Measurements from ENCODE around the gene TCERG1L. TPM values are rescaled to one million over a fixed set of nuclear protein-coding genes. Genes with fewer than 3 reads are reported as not detected.
"Not testable (repeated sequence)": the region's sequence is repeated elsewhere in the genome, so short reads cannot be mapped to it uniquely, and the experiment has no call there.

The TCERG1L gene
- total RNA-seq, 1 donor from 2014 or later, result 1.6 TPM

DNA sequence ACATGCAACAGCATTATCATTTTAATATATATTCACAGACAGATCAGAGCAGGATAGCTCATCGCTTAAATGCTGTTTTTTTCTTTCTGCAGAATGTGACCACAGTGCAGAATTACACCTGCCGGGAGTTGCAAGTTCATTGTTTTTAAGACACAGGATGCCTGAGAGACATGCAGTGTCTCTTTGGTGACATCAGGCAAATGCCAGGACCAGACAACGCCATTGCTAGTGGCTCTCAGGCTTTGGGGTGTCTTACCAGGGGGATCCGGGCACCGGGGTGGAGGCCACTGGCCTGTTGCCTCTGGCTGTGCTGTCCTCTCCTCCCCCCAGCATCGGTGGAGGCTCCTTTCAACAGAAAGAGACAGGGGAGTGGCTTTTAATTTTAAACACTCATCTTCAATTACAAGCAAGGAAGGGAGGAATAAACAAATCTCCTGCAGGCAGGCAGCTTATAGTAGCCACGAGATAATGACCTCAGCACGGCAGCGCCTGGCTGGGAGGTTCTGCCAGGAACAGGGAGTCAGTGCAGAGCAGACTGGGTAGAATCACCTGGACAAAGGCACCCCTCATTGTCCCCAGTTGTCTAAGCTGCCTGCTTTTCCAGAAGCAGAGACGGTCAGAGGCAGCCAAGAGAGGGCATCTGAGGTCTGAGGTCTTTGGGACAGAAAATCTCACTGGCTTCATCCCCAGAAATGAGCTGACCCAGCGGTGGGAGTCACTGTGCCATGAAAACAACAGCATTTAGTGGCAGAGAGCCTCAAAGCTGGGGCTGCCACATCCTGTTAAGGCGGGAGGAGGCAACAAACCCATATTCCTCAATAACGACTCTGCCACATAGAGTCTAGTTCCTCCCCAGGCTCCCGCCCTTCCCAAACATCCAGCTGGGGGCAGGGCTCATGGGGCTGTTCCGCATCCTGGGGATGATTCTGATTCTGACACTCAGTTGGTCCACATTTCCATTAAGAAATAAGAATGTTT is 148.4 kb downstream of the TCERG1L start:
- DNase-seq, result no peak

DNA sequence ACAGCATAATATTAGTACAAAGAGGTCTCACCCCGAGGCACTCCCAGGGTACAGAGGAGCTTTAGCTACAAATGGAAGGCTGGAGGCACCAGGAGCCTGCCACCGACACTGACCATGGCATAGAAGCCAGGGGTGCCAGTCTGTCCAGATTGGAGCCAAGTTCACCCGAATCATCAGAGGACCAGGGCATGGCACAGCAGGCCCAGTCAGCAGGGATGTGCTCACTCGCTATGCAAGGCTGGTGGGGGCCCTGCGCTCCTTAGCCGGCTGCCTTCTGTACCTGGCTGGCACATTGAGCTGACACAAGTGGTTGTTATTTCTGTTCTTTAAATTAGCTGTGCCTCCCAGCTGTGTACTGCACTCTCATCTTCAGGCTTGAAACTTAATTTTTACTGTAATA is 149.3 kb downstream of the TCERG1L start:
- DNase-seq, result no peak

DNA sequence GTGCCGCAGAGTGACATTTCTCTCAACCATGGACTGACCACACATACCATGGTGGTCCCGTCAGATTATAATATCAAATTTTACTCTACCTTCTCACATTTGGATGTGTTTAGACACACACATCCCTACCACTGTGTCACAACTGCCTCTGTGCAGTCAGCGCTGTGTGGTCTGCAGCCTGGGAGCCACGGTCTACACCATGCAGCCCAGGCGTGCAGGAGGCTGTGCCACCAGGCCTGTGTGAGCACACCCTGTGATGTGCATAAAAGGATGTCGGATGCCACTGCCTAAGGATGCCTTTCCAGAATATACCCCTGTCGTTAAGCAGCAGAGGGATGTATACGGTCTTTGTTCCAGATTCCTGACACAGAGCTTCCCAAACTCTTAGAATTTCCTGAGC is 150.4 kb downstream of the TCERG1L start:
- no peak for DNase-seq

DNA sequence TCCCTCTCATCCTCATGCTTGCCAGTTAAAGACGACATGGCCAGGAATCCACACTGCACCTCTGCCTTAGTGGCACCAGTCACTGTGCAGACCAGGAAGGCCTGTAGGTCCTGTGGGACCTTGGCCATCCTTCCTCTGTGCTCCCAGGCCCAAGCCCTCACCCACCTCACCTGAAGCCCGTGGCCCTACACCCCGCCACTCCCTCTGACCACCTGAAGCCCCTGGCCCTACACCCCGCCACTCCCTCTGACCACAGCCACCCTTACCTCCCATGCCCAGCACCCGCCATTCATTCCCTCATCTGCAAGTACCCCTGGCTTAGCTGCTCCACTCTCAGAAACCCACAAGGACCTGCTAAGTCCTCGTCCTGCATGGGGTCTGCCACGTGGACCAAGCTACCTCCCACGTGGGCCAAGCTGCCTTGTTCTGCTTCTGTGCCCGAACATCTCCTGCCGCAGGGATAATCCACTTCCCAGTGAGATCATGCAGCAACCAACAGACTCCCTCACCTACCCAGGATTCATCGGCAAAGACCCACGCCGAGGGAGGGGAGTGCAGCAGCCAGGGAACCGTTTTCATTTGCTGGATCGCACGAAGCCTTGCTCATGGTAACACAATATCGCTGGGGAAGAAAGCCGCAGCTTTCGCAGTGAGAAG is 151.2 kb downstream of the TCERG1L start:
- no peak for DNase-seq

DNA sequence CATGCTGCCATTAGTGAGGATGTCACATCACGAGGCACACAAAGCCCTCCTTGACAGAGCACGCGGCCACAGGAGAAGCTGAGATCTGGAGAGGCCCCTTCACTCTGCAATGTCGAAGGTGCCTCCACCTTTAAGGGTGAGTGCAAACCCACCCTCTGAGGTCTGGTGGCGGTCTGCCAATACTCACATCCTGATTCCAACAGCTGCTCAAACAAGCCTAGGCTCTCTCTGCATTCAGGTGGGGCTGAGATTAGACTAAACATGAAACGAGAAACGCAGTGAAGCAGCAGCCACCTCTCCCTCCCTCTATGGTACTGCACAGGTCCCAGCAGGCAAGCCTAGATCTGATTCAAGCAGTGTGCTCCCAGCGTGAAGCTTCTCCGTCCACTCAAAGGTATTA is 151.8 kb downstream of the TCERG1L start:
- DNase-seq, result no peak

DNA sequence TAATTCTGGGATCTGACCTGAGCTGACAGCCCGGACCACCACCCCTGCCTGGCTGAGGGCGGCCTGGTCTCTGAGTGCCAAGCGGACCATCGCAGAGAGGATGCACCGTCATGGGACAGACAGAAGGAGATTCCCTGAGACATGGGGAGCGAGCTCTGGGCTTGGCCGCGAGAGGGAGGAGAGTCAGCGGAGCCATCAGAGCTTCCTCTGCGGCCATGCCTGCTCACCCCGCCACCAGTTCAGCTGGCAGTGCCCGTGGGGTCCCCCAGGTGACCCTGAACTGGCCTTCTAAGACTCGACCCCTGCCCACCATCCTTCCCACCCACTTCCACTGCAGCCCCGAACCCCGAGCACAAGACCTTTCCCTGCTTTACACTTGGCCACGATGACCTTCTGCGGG is 152.8 kb downstream of the TCERG1L start:
- DNase-seq, result no peak

DNA sequence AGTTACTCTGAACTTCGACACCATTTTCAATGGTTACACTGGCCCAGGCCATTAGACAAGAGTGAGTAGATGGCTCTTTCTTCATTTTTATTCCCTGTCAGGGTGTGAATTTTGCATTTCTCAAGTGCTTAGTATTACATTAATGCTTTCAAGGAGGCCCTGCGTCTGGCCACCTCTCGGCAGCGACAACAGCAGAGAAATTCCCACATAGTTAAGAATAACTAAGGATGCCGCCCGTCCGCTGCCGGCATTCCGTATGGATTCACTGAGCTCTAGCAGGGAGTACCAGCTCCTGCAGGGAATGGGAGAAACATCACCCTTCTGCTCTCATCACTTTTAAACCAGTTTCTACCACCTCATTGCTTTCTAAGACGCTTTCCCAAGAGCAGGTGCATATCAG is 153.6 kb downstream of the TCERG1L start:
- DNase-seq, result no peak

DNA sequence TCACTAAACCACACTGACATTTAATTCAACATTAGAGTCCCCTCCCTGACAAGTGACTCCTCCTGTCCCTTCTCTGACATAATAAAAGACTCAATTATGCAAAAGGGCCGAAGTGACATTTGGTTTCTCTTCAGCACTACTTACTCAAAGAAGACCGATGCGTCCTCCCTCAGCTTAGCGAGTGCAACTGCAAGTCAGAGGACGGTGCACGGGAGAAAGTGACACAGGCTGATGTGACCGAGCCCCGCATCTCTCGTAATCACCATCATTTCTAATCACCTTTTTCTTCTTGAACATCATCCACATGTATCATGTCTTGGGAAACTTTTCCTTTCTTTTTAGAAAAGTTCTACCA is 155.7 kb downstream of the TCERG1L start:
- DNase-seq, result no peak

DNA sequence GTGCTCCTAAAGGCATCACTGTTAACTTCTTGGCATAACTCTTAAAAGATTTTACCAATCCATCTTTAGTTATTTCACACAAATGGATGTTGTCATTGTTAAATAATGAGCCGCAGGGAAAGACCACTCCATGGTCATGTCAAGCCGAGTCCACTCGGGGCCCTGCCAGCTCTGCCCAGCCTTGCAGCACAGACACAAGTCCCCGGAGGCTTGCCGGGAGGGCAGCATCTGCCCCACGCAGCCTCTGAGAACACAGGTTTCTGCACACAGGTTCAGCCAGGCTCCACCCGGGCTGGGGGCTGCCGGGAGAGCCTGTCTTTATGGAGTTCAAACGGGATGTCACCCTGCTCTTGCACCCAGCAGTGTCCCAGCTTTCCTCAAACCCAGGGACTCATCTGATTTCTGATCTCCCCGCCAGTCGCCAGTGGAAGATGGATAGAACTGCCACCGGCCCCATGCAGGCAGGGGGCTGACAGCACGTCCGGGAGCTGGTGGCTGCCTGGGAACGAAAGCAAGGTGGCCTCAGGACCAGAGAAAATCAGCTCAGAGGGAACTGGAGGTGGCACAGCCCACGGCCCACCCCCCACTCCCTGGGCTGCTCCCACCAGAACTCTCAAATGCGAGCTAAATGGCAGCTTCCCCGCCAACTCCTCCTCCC is 156.2 kb downstream of the TCERG1L start:
- DNase-seq, result no peak

DNA sequence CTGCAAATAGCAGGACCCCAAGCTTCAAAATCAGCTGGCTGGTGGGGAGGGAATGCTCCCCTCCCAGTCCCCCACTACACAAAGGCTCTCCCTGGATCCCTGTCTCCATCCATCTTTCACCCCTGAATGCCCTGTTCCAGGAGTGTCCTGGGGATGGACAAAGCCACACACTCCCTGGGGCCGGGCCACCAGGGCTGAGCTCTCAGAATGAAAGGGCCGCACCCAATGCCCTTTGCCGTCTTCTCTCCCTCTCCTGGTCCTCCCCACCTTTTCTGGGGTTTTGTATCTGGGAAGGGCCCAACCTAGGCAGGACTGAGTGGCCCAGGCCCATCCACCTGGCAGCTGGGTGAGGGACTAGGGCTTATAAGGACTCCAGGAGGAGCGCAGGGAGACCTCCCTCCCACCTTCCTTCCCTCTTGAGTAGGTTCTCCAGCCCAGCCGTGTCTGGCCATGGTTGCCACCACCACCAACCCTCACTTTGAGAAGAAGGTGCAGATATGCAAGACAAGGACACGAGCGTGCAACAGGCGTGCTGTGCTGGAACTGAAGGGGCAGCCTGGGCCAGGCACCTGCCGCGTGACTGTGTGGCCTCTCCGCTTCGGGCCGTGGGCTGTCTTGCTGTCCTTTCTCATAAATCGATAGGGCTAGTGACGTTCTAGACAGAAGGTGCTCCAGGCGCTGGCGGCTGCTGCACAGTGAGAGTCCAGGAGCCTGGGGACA is 157.1 kb downstream of the TCERG1L start:
- no peak for DNase-seq

DNA sequence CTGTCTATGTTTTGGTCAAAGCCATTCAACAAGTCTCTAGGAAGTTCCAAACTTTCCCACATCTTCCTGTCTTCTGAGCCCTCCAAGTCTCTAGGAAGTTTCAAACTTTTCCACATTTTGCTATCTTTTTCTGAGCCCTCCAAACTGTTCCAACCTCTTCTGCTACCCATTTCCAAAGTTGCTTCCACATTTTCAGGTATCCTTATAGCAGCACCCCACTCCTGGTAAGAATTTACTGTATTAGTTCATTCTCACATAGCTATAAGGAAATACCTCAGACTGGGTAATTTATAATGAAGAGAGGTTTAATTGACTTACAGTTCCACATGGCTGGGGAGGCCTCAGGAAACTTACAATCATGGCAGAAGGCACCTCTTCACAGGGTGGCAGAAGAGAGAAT is 159.1 kb downstream of the TCERG1L start:
- not testable (repeated sequence) for DNase-seq

DNA sequence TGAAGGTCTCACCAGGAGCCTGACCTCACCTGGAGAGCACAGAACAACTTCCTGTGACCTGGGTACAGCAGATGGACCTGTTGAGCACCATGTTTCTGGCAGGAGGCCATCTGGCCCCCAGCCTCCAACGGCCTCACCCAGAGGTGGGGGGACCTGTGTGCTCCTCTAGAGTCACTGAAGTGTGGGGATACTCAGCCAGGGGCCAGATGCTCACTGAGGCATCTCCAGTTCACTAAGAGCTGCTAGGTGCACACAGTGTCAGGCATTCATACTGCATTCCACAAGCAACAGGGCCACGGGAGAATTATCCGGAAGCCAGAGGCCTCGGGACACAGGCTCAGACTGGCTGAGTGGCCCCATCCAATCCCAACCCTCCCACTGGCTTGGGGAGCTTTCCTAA is 161.4 kb downstream of the TCERG1L start:
- DNase-seq, result no peak

DNA sequence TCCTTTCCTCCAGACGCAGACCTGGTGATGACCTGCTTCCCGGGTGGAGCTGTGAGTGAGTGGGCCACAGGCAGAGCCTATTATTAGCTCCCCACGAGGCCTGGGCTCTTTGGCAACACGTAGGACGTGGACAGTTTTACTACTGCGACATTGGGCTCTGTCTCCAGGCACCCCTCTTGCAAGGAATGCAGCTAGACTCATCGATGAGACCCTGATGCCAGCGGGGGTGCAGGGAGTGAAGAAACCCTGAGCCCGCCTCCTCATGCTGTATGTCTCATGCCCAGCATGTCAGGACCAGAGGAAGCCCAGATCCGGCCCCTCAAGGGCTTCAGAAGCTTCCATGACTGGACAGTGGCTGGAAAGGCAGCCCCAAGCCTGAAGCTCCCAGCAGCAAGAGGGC is 161.9 kb downstream of the TCERG1L start:
- no peak for DNase-seq

DNA sequence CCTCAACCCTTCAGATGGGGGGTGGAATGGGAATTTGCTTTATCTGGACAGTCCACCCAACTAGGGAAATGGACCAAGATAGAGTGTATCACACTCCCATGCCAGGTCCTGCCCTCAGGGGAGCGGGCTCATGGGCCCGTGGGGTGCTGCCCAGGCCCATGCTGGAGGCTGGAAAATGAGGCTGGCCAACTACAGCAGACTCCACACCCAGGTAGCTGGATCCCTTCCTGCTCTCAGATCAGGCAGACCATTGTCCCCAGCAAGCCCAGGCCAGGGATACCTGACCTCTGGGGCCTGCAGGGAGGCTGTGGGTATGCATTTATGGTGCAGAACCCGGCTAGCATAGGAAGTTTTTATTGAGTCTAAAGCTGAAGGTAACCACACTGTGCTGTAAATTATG is 162.4 kb downstream of the TCERG1L start:
- DNase-seq, result no peak

DNA sequence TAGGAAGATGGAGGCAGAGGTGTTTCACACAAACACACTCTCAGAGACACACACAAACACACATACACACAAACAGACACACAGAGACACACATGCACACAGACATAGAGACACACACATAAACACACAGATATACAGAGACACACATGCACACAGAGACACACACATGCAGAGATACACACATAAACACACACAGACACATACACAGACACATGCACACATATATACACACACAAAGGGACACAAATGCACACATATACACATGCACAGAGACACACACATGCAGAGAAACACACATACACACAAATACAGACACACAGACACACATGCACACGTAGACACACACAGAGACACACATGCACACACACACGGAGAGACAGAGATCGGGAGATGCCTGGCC is 163.3 kb downstream of the TCERG1L start:
- DNase-seq, result no peak

DNA sequence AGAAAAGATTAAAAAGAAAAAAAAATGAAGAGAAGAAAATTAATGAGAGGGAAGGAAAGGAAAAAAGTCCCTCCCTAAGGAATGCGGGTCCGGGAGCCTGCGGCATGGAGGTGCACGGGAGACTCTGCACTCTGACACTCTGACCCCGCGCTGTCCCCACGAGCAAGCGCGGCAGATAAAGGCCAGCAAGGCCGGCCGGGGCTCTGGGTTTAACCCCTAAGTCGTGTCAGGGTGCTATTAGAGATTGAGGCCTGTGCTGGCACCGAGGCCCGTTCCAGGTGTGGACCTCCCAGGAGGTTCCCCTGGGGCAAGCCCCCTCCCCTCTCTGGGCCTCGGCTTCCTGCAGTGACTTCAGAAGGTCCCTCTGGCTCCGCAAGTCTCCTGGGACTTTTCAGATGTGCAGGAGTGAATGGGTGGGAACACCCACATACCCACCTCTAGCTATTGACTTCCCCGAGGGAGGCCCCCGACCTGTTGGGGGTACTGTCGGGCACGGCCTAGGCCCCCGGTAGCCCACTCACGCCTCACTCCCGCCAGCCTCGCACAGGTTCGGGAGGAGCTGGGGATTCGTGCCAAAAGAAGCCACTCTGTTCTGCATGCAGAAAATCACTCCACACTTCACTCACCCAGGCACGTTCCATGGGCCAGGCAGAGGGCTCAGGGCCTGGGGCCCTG is 164.1 kb downstream of the TCERG1L start:
- DNase-seq, result no peak

DNA sequence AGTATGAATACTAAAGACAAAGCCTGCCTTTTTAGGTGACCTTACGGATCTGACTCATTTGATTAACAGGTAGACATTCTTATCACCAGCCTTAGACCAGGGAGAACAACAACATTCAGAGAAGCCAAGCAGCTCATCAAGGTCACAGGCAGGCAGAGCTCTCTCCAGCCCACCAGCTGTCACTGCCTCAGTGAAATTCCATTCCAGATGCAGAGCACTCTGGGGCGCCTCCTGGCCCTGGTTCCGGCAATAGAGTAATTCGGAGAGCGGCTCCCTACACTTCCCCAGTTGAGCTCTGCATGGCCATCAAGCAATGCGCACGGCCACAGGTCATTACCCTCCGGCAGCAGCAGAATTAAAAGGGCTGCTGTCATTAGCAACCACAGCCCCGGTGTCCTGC is 164.7 kb downstream of the TCERG1L start:
- no peak for DNase-seq

DNA sequence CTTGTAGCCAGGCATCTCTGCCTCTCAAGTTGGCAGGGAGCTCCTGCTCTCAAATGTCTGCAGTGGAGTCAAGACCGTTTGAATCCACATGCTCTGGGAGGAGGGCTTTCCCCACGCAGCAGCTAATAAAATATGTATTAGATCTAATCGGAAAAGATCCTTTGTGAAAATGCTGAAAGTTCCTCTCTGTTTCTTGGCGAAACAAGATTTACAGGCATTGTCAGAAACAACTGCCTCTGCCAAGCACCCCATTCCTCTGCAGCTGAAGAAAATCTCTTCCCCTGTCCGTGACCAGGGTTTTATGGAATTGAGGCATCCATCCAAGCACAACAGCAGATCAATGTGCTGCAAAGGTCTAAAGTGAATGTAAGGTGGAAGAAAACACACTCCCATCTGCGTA is 165.8 kb downstream of the TCERG1L start:
- DNase-seq, result no peak

DNA sequence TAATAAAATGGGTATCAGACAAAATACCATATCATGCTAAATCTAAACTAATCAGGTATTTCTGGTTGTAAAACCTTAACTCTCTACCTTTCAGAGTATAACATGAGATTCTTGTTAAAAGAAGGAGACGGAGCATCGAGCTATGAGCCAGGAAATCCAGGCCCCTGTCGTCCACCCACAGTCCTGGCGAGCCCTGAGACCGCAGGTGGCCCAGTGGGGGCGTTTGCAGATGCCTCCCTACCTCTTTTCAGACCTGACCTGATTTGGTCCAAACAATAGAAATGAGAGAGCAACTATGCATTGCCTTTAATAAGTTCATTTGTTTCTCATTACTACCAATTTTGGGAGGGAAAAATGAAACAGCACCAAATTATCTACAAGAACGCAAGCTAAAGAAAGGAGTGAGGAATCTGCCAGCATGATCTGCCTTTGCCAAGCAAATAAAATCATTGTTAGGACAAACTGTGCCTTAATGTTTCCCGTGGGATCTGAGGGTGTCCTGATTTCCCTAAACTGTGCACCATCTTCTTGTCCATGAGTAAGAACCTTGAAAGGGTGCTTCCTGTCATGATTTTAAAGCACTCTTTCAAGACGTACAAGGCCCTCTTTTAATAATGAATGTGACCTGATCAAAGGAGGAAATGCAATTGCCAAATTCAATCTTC is 166.7 kb downstream of the TCERG1L start:
- no peak for DNase-seq

DNA sequence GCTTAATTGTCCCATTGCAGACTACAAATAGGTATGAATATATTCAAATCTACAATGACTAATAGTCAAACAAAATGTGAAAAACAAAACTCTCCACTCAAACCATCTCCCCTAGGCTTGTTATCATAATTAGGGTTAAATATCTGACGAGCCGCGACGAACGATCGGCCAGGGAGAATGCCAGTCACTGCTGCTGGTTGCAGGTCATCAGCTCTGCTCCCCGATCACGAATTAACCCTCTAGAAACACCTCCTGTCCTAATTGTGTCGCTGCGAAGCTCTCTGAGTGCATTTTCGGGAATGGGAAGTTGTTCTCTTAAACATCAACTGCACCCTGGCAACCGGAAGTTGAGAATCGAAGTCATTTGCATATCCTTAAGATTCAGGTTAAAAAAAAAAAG is 167.3 kb downstream of the TCERG1L start:
- DNase-seq, result no peak

DNA sequence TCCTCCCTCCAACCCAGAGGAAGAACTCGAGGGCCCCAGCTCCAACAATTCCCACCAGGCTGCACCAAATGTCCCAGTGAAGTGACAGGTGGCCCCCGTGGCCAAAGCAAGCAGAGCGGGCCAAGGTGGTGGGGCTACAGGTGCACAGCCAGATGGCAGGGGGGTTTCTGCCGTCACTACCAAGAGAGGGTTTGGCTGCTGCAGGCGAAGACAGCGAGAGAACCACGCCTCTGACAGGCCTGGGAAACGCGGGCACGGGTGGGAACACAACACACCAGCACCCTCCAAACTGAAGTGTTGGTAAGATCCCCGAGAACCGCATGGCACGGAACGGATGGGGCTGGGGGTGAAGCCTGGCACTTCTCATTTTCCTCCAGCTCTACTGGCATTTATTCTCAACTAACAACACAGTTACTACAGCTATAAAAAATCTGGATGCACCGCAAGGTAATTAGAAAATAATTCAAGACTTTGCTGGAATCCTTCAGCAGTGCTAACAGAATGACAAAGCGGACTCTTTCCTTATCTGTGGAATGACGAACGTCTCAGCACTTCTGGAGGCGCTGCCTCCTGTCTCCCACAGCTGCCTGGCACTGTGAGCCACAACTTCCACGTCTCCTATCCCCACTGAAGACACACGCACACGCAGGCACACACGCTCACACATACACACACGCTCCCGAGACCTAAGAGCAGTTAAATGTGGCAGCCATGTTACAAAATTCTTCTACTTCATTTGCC is 167.9 kb downstream of the TCERG1L start:
- DNase-seq, result no peak
